H9 (cell line): Measurements from ENCODE around the gene ABR. TPM values are rescaled to one million over a fixed set of nuclear protein-coding genes. Genes with fewer than 3 reads are reported as not detected.

Source experiments
- DNase-seq: peaks from one replicate; pipeline ENCODE4 v3.0.0-alpha.2; 2017
- H2AFZ ChIP-seq: one replicate; pipeline ENCODE4 v1.6.1; 2013; ENCODE audit warnings: mild to moderate bottlenecking, low read length, control low read depth, moderate library complexity
- H2AK5ac ChIP-seq: 2 replicates; pipeline ENCODE4 v1.6.1; 2013; ENCODE audit warnings: low read length, control low read depth, mixed read lengths; ENCODE audit not compliant: insufficient read length
- H2BK120ac ChIP-seq: one replicate; pipeline ENCODE4 v1.6.1; 2013; ENCODE audit warnings: low read depth, mild to moderate bottlenecking, low read length, control low read depth, inconsistent platforms; ENCODE audit not compliant: poor library complexity, severe bottlenecking
- H2BK12ac ChIP-seq: 2 replicates; pipeline ENCODE4 v1.6.1; 2013; ENCODE audit warnings: low read length, control low read depth, mixed read lengths, low read depth; ENCODE audit not compliant: insufficient read length
- H2BK15ac ChIP-seq: 2 replicates; pipeline ENCODE4 v1.6.1; 2013; ENCODE audit warnings: low read depth, low read length, control low read depth
- H2BK20ac ChIP-seq: one replicate; pipeline ENCODE4 v1.6.1; 2013; ENCODE audit warnings: low read depth, mild to moderate bottlenecking, low read length, control low read depth, inconsistent platforms; ENCODE audit not compliant: poor library complexity, severe bottlenecking
- H2BK5ac ChIP-seq: 2 replicates; pipeline ENCODE4 v1.6.1; 2013; ENCODE audit warnings: low read length, control low read depth, mixed read lengths; ENCODE audit not compliant: insufficient read length
- H3K14ac ChIP-seq: 2 replicates; pipeline ENCODE4 v1.6.1; 2013; ENCODE audit warnings: low read length, control low read depth; ENCODE audit not compliant: insufficient read depth
- H3K18ac ChIP-seq: 2 replicates; pipeline ENCODE4 v1.6.1; 2013; ENCODE audit warnings: low read depth, mild to moderate bottlenecking, mixed read lengths, low read length, control low read depth; ENCODE audit not compliant: insufficient read length
- H3K23ac ChIP-seq: 2 replicates; pipeline ENCODE4 v1.6.1; 2013; ENCODE audit warnings: low read length, control low read depth, mixed read lengths, low read depth; ENCODE audit not compliant: insufficient read length
- H3K23me2 ChIP-seq: 2 replicates; pipeline ENCODE4 v1.6.1; 2013; ENCODE audit warnings: low read depth, mild to moderate bottlenecking, mixed read lengths, low read length, control low read depth; ENCODE audit not compliant: insufficient read length, poor library complexity, severe bottlenecking
- H3K27ac ChIP-seq: 2 replicates; pipeline ENCODE4 v1.5.1; 2013; ENCODE audit warnings: low read length, control low read depth, mixed read lengths, low read depth; ENCODE audit not compliant: insufficient read length
- H3K27me3 ChIP-seq: 2 replicates; pipeline ENCODE4 v1.6.1; 2013; ENCODE audit warnings: low read length, control low read depth, inconsistent platforms; ENCODE audit not compliant: insufficient read depth
- H3K4ac ChIP-seq: 2 replicates; pipeline ENCODE4 v1.6.1; 2013; ENCODE audit warnings: low read depth, mild to moderate bottlenecking, control low read depth, inconsistent platforms, low read length, moderate library complexity
- H3K4me1 ChIP-seq: 2 replicates; pipeline ENCODE4 v1.6.1; 2013; ENCODE audit warnings: low read length, control low read depth, inconsistent platforms; ENCODE audit not compliant: insufficient read depth
- H3K4me2 ChIP-seq: 2 replicates; pipeline ENCODE4 v1.6.1; 2013; ENCODE audit warnings: low read length, control low read depth, mixed read lengths; ENCODE audit not compliant: insufficient read length, insufficient read depth
- H3K56ac ChIP-seq: 2 replicates; pipeline ENCODE4 v1.6.1; 2013; ENCODE audit warnings: low read depth, mild to moderate bottlenecking, mixed read lengths, low read length, control low read depth; ENCODE audit not compliant: insufficient read length
- H3K79me1 ChIP-seq: 2 replicates; pipeline ENCODE4 v1.6.1; 2013; ENCODE audit warnings: low read depth, mild to moderate bottlenecking, moderate library complexity, low read length, control low read depth, inconsistent platforms; ENCODE audit not compliant: insufficient read depth, poor library complexity, severe bottlenecking
- H3K79me2 ChIP-seq: 2 replicates; pipeline ENCODE4 v1.6.1; 2013; ENCODE audit warnings: low read length, control low read depth, inconsistent platforms; ENCODE audit not compliant: insufficient read depth
- H3K9ac ChIP-seq: 2 replicates; pipeline ENCODE4 v1.6.1; 2013; ENCODE audit warnings: low read length, control low read depth, mixed read lengths; ENCODE audit not compliant: insufficient read length; ENCODE audit errors: extremely low read depth
- H3K9me3 ChIP-seq: one replicate; pipeline ENCODE4 v1.6.1; 2013; ENCODE audit warnings: low read depth, low read length, inconsistent platforms; ENCODE audit not compliant: control insufficient read depth
- H3T11ph ChIP-seq: one replicate; pipeline ENCODE4 v1.6.1; 2013; ENCODE audit warnings: mild to moderate bottlenecking, low read length, control low read depth, inconsistent platforms
- H4K20me1 ChIP-seq: one replicate; pipeline ENCODE4 v1.6.1; 2013; ENCODE audit not compliant: control insufficient read depth, insufficient read length, insufficient read depth
- H4K5ac ChIP-seq: 2 replicates; pipeline ENCODE4 v1.6.1; 2013; ENCODE audit warnings: low read depth, mild to moderate bottlenecking, mixed read lengths, low read length, control low read depth; ENCODE audit not compliant: insufficient read length
- H4K8ac ChIP-seq: replicated peaks from 2 replicates; pipeline ENCODE4 v1.6.1; 2013; ENCODE audit warnings: low read length, control low read depth, mixed read lengths, low read depth; ENCODE audit not compliant: insufficient read length
- H4K91ac ChIP-seq: 2 replicates; pipeline ENCODE4 v1.6.1; 2013; ENCODE audit warnings: low read depth, mild to moderate bottlenecking, moderate library complexity, mixed read lengths, low read length, control low read depth; ENCODE audit not compliant: insufficient read length
- H3K27ac Mint-ChIP-seq, 3 experiments: 2 replicates in 2 of 3; 3 replicates in 1 of 3; pipeline ENCODE4 v1.8.0; 2020 to 2021; ENCODE audit warnings: mixed read lengths in 3 of 3, mild to moderate bottlenecking in 1 of 3, moderate library complexity in 1 of 3
- H3K27me3 Mint-ChIP-seq: 2 replicates; pipeline ENCODE4 v1.8.0; 2021; ENCODE audit warnings: low read depth, mild to moderate bottlenecking, moderate library complexity, mixed read lengths
- H3K36me3 Mint-ChIP-seq, 3 experiments: 2 replicates in 2 of 3; 3 replicates in 1 of 3; pipeline ENCODE4 v1.8.0; 2020 to 2021; ENCODE audit warnings: low read depth in 3 of 3, mixed read lengths in 3 of 3; ENCODE audit not compliant: insufficient read depth in 1 of 3
- H3K4me1 Mint-ChIP-seq, 2 experiments: 2 replicates each; pipeline ENCODE4 v1.8.0; 2020; ENCODE audit warnings: mixed read lengths in 2 of 2
- H3K4me3 Mint-ChIP-seq, 2 experiments: 2 replicates in 1 of 2; 3 replicates in 1 of 2; pipeline ENCODE4 v1.8.0; 2020 to 2021; ENCODE audit warnings: mild to moderate bottlenecking in 2 of 2, mixed read lengths in 2 of 2, moderate library complexity in 1 of 2
- H3K9me3 Mint-ChIP-seq, 2 experiments: 2 replicates in 1 of 2; 3 replicates in 1 of 2; pipeline ENCODE4 v1.8.0; 2020; ENCODE audit warnings: mild to moderate bottlenecking in 2 of 2, mixed read lengths in 2 of 2, moderate library complexity in 1 of 2
- CTCF ChIP-seq: fragments of 200-600 bp; sonication (generic); conservative IDR thresholded peaks from 3 replicates; pipeline ENCODE4 v1.8.0; 2021; ENCODE audit warnings: antibody characterized with exemption, mild to moderate bottlenecking
- WGBS: extraction: QIAGEN DNeasy Blood & Tissue Kit; methylation state at CpG from one replicate; pipeline ENCODE4 v1.1.7; 2013; ENCODE audit warnings: missing lambda C conversion rate, low lambda C conversion rate, mixed read lengths; ENCODE audit not compliant: insufficient read length; ENCODE audit errors: extremely low coverage; 5-methylcytosine and 5-hydroxymethylcytosine counted together
- total RNA-seq: library from RNA; stranded (reverse); gene quantifications from 2 replicates; pipeline ENCODE4 v1.2.1, GENCODE V29; 2021

Gene ABR
- total RNA-seq, 1 experiment from 2014 or later: 34.7 TPM

GRCh38 chr17:1197781-1198490, 18.2 kb upstream of the ABR start:
- no peak overlapping the region for H3K14ac ChIP-seq
- H4K91ac ChIP-seq: no peak overlapping the region
- H3K23me2 ChIP-seq: no peaks in the 10 kb centered on the region
- no peak for DNase-seq
- no peak overlapping the region for H2AK5ac ChIP-seq
- H3K36me3 Mint-ChIP-seq: no peaks in the 10 kb centered on the region
- H3K4me3 Mint-ChIP-seq: no peak overlapping the region
- H3K79me1 ChIP-seq: no peaks in the 10 kb centered on the region
- no peaks in the 10 kb centered on the region for H3K79me2 ChIP-seq
- no peak for TF ChIP-seq CTCF
- H4K5ac ChIP-seq: no peak overlapping the region
- H2BK5ac ChIP-seq: no peak overlapping the region
- no peak overlapping the region for H3K4me2 ChIP-seq
- H3K9me3 ChIP-seq: no peaks in the 10 kb centered on the region
- H2AFZ ChIP-seq: no peak overlapping the region
- WGBS: no CpG with 5 or more reads among the region's 17 CpGs
- no peak overlapping the region for H2BK15ac ChIP-seq
- peaks cover 33% of the 10 kb centered on the region for H3K27me3 Mint-ChIP-seq
- H3K27ac ChIP-seq: no peak overlapping the region
- no peaks in the 10 kb centered on the region for H3K9me3 Mint-ChIP-seq
- peaks cover 2 to 9% of the 10 kb centered on the region in 2 experiments; a peak in 1 of 4 replicates for H3K4me1 Mint-ChIP-seq
- H2BK12ac ChIP-seq: no peak overlapping the region
- H3K4me1 ChIP-seq: no peaks in the 10 kb centered on the region
- no peaks in the 10 kb centered on the region for H4K20me1 ChIP-seq
- no peak overlapping the region for H4K8ac ChIP-seq
- H3K9ac ChIP-seq: no peak overlapping the region
- no peak overlapping the region for H3K18ac ChIP-seq
- H2BK120ac ChIP-seq: no peak overlapping the region
- H3K56ac ChIP-seq: no peak overlapping the region
- H3T11ph ChIP-seq: no peak overlapping the region
- no peak overlapping the region for H2BK20ac ChIP-seq
- H3K4ac ChIP-seq: no peak overlapping the region
- H3K27me3 ChIP-seq: no peaks in the 10 kb centered on the region
- H3K27ac Mint-ChIP-seq: no peak overlapping the region; a peak in 1 of 7 replicates
- H3K23ac ChIP-seq: no peak overlapping the region
